Tongue (tissue), 2 donors: Measurements from ENCODE around the gene PIGB. TPM values are rescaled to one million over a fixed set of nuclear protein-coding genes. Genes with fewer than 3 reads are reported as not detected.
"Not testable (repeated sequence)": the region's sequence is repeated elsewhere in the genome, so short reads cannot be mapped to it uniquely, and the experiment has no call there.

Experiments used
- DNase-seq: peaks from one replicate; pipeline ENCODE4 v3.0.0-alpha.2; 2015
- total RNA-seq: library from RNA; depleted of rRNA; stranded (reverse); fragments of >200 nt; gene quantifications from one replicate; pipeline ENCODE4 v1.2.3, GENCODE V29; 2014

Gene PIGB
- total RNA-seq = 6.4 TPM

- peak; percentile 94 for DNase-seq
Measured at GRCh38 chr15:55318588-55319494, at the start of gene PIGB, which contains the start of gene PIGBOS1. Gene PIGB, plus strand, starts transcription at chr15:55319222. Its CDS starts 29 bp downstream, at chr15:55319251. Gene PIGBOS1, minus strand, starts transcription at chr15:55319123. Its CDS starts 1,331 bp downstream, at chr15:55317792.

GRCh38 chr15:55270291-55270690 is 48.7 kb upstream of the PIGB start:
- no peak for DNase-seq

- no peak for DNase-seq
Measured at GRCh38 chr15:55276324-55276723, 42.7 kb upstream of the PIGB start.

GRCh38 chr15:55277116-55277564 is 41.9 kb upstream of the PIGB start:
- DNase-seq = no peak

- no peak for DNase-seq
Measured at GRCh38 chr15:55277715-55278114, 41.3 kb upstream of the PIGB start.

- DNase-seq = no peak
Measured at GRCh38 chr15:55279100-55279745, 39.8 kb upstream of the PIGB start.

- DNase-seq = no peak
Measured at GRCh38 chr15:55279746-55280351, 39.2 kb upstream of the PIGB start.

- DNase-seq = not testable (repeated sequence)
Measured at GRCh38 chr15:55280589-55280988, 38.4 kb upstream of the PIGB start.

- no peak for DNase-seq
Measured at GRCh38 chr15:55281517-55282228, 37.3 kb upstream of the PIGB start.

- no peak for DNase-seq
Measured at GRCh38 chr15:55282284-55282833, 36.7 kb upstream of the PIGB start.

GRCh38 chr15:55283379-55284147 is 35.5 kb upstream of the PIGB start:
- no peak for DNase-seq

GRCh38 chr15:55284426-55284825 is 34.6 kb upstream of the PIGB start:
- no peak for DNase-seq

GRCh38 chr15:55286442-55287189 is 32.4 kb upstream of the PIGB start:
- not testable (repeated sequence) for DNase-seq

GRCh38 chr15:55288006-55288717 is 30.9 kb upstream of the PIGB start:
- no peak for DNase-seq

- peak; percentile 28 for DNase-seq
Measured at GRCh38 chr15:55289011-55289745, 29.8 kb upstream of the PIGB start.

- DNase-seq = peak; percentile 79
Measured at GRCh38 chr15:55289746-55290527, 29.1 kb upstream of the PIGB start, which contains the start of gene RAB27A. Gene RAB27A, minus strand, starts transcription at chr15:55289813. Its CDS starts 54,879 bp downstream, at chr15:55234934.

- peak; percentile 90 for DNase-seq
Measured at GRCh38 chr15:55290528-55291057, 28.4 kb upstream of the PIGB start.

- DNase-seq = no peak
Measured at GRCh38 chr15:55297315-55297714, 21.7 kb upstream of the PIGB start.
